T-cell (primary cell): ENCODE data around the gene EID1. TPM values are rescaled to one million over a fixed set of nuclear protein-coding genes. Genes with fewer than 3 reads are reported as not detected.

ENCODE experiments used
- ATAC-seq, 4 experiments: fragments of 200-7000 bp in 3 of 4; fragments of 150-1000 bp in 1 of 4; cut with Tn5 transposase; replicated peaks in 1 of 4; 1 replicate in 3 of 4; 2 replicates in 1 of 4; pipeline ENCODE4 v1.10.0; 2021; ENCODE audit warnings: moderate library complexity in 3 of 4, mild to moderate bottlenecking in 2 of 4, moderate number of reproducible peaks in 1 of 4
- CTCF ChIA-PET, 2 donors: fragments of 300-600 bp; sonication (Branson Sonifier 250); formaldehyde crosslinking; loops; one replicate each; lab custom pipeline; 2022; ENCODE audit warnings: antibody characterized with exemption in 2 of 2; lab: Charles Lee
- POLR2A ChIA-PET, 2 donors: fragments of 300-600 bp; sonication (Branson Sonifier 250); formaldehyde crosslinking; loops; one replicate each; lab custom pipeline; 2022; ENCODE audit warnings: antibody characterized with exemption in 2 of 2; lab: Charles Lee
- DNase-seq, 35 experiments: peaks; one replicate each; pipeline versions ENCODE4 v3.0.0 to v3.0.0-alpha.2; 2013 to 2023
- H3K27ac ChIP-seq: one replicate; pipeline ENCODE4 v1.5.1; 2013; ENCODE audit warnings: low read length
- H3K27me3 ChIP-seq, 2 experiments: replicated peaks in 1 of 2; 1 replicate in 1 of 2; 2 replicates in 1 of 2; pipeline versions ENCODE4 v1.6.1 to v1.7.0; 2013; ENCODE audit warnings: low read length in 1 of 2, mixed read lengths in 1 of 2; ENCODE audit not compliant: control insufficient read depth in 2 of 2, insufficient read depth in 2 of 2; ENCODE audit errors: extremely low read depth in 1 of 2
- H3K36me3 ChIP-seq, 2 donors: 1 replicate in 1 of 2; 2 replicates in 1 of 2; pipeline versions ENCODE4 v1.6.1 to v1.7.0; 2013; ENCODE audit warnings: low read length in 1 of 2; ENCODE audit not compliant: control insufficient read depth in 2 of 2, insufficient read depth in 1 of 2; ENCODE audit errors: extremely low read depth in 1 of 2
- H3K4me1 ChIP-seq, 2 experiments: 1 replicate in 1 of 2; 2 replicates in 1 of 2; pipeline versions ENCODE4 v1.6.1 to v1.7.0; 2013; ENCODE audit warnings: low read length in 2 of 2, mixed read lengths in 1 of 2; ENCODE audit not compliant: insufficient read depth in 2 of 2, control insufficient read depth in 1 of 2; ENCODE audit errors: extremely low read depth in 1 of 2
- H3K4me3 ChIP-seq, 2 donors: 1 replicate in 1 of 2; 2 replicates in 1 of 2; pipeline versions ENCODE4 v1.5.1 to v1.7.0; 2013; ENCODE audit warnings: mild to moderate bottlenecking in 2 of 2, low read length in 1 of 2, moderate library complexity in 1 of 2; ENCODE audit not compliant: control insufficient read depth in 1 of 2; ENCODE audit errors: extremely low read depth in 1 of 2
- H3K9me3 ChIP-seq: 2 replicates; pipeline ENCODE4 v1.7.0; 2013
- H3K27ac Mint-ChIP-seq, 2 donors: one replicate each; pipeline ENCODE4 v1.8.0; 2020 to 2021; ENCODE audit warnings: mild to moderate bottlenecking in 2 of 2, mixed read lengths in 2 of 2
- H3K27me3 Mint-ChIP-seq, 2 donors: one replicate each; pipeline ENCODE4 v1.8.0; 2021 to 2022; ENCODE audit warnings: mixed read lengths in 2 of 2
- H3K36me3 Mint-ChIP-seq: one replicate; pipeline ENCODE4 v1.8.0; 2021; ENCODE audit warnings: mixed read lengths
- H3K4me1 Mint-ChIP-seq, 3 donors: one replicate each; pipeline ENCODE4 v1.8.0; 2020 to 2022; ENCODE audit warnings: mixed read lengths in 3 of 3, mild to moderate bottlenecking in 1 of 3
- H3K4me3 Mint-ChIP-seq, 3 donors: one replicate each; pipeline ENCODE4 v1.8.0; 2020 to 2022; ENCODE audit warnings: mild to moderate bottlenecking in 3 of 3, mixed read lengths in 3 of 3, moderate library complexity in 3 of 3
- H3K9me3 Mint-ChIP-seq, 3 donors: one replicate each; pipeline ENCODE4 v1.8.0; 2020 to 2022; ENCODE audit warnings: mixed read lengths in 3 of 3
- WGBS: methylation state at CpG from one replicate; pipeline ENCODE4 v1.1.5; 2013; ENCODE audit warnings: missing lambda C conversion rate; ENCODE audit not compliant: insufficient coverage; 5-methylcytosine and 5-hydroxymethylcytosine counted together
- total RNA-seq, 35 experiments: library from RNA in 6 of 35; stranded (reverse) in 6 of 35; fragments of 120-200 nt in 1 of 35; gene quantifications; one replicate each; pipeline versions ENCODE4 v1.2.1 to v1.2.4 and lab custom pipeline; 2013 to 2026

EID1 gene
- total RNA-seq, 5 donors from 2014 or later (not counting 1 experiment from before 2014, with no cell fraction given), result 43.4 to 82.0 (median 74.4) TPM

- DNase-seq (no peak), ATAC-seq (no peak)
- Histone ChIP-seq H3K27me3 (peaks cover 0 to 8% of the 10 kb centered on the region in 2 experiments), H3K36me3 (no peaks in the 10 kb centered on the region), H3K4me3 (no peak overlapping the region), H3K4me1 (no peaks in the 10 kb centered on the region), H3K9me3 (no peaks in the 10 kb centered on the region), H3K27ac (no peak overlapping the region)
- Mint-ChIP-seq H3K4me1 (no peaks in the 10 kb centered on the region), H3K9me3 (peaks cover 0 to 4% (median 0%) of the 10 kb centered on the region in 3 donors), H3K27me3 (peaks cover 18 to 31% of the 10 kb centered on the region in 2 donors), H3K27ac (no peak overlapping the region), H3K36me3 (no peaks in the 10 kb centered on the region), H3K4me3 (no peak overlapping the region)
- WGBS, result no CpG with 5 or more reads among the region's 2 CpGs
- ChIA-PET CTCF (no interaction called here), POLR2A (no interaction called here)
Observed at GRCh38 chr15:48922046-48922445, 44.1 kb downstream of the EID1 start.

- Mint-ChIP-seq H3K9me3 (no peaks in the 10 kb centered on the region), H3K36me3 (no peaks in the 10 kb centered on the region), H3K4me3 (no peak overlapping the region), H3K27me3 (peaks cover 20 to 30% of the 10 kb centered on the region in 2 donors), H3K4me1 (no peaks in the 10 kb centered on the region), H3K27ac (no peak overlapping the region)
- Histone ChIP-seq H3K4me3 (no peak overlapping the region), H3K27ac (no peak overlapping the region), H3K36me3 (no peaks in the 10 kb centered on the region), H3K4me1 (no peaks in the 10 kb centered on the region), H3K27me3 (peaks cover 0 to 9% of the 10 kb centered on the region in 2 experiments), H3K9me3 (no peaks in the 10 kb centered on the region)
- no peak for DNase-seq
- WGBS, result no CpG with 5 or more reads among the region's 5 CpGs
- no peak for ATAC-seq
- ChIA-PET POLR2A (interaction anchor here in 1 of 2 donors (0.6 kb wide), 1 partner anchor 404 kb away, joined by 3 read pairs; no protein-coding TSS in a partner anchor), CTCF (interaction anchor here (0.5 to 0.6 kb wide), 2 partner anchors 62 to 1965 kb away, joined by 3 to 6 read pairs; no protein-coding TSS in a partner anchor)
Observed at GRCh38 chr15:48924528-48925393, 46.8 kb downstream of the EID1 start.

GRCh38 chr15:48925714-48926223 lies 47.8 kb downstream of the EID1 start:
- H3K4me3 Mint-ChIP-seq, result no peak overlapping the region
- H3K36me3 Mint-ChIP-seq, result no peaks in the 10 kb centered on the region
- CTCF ChIA-PET, result no interaction called here
- Histone ChIP-seq H3K4me3 (no peak overlapping the region), H3K36me3 (no peaks in the 10 kb centered on the region), H3K27me3 (peaks cover 0 to 7% of the 10 kb centered on the region in 2 experiments), H3K27ac (no peak overlapping the region), H3K9me3 (no peaks in the 10 kb centered on the region), H3K4me1 (no peaks in the 10 kb centered on the region)
- H3K27ac Mint-ChIP-seq, result no peak overlapping the region
- WGBS, result 62% methylated on average over 9 of the region's 9 CpGs
- H3K4me1 Mint-ChIP-seq, result no peaks in the 10 kb centered on the region
- DNase-seq, result no peak
- POLR2A ChIA-PET, result interaction anchor here in 1 of 2 donors (0.6 kb wide), 1 partner anchor 403 kb away, joined by 3 read pairs; no protein-coding TSS in a partner anchor
- ATAC-seq, result no peak
- no peaks in the 10 kb centered on the region for H3K9me3 Mint-ChIP-seq
- H3K27me3 Mint-ChIP-seq, result peaks cover 18 to 28% of the 10 kb centered on the region in 2 donors

GRCh38 chr15:48928877-48929538 lies 51.1 kb downstream of the EID1 start:
- H3K4me1 ChIP-seq, result no peaks in the 10 kb centered on the region
- Mint-ChIP-seq H3K27me3 (peaks cover 20 to 42% of the 10 kb centered on the region in 2 donors), H3K36me3 (no peaks in the 10 kb centered on the region), H3K4me1 (no peaks in the 10 kb centered on the region), H3K9me3 (no peaks in the 10 kb centered on the region), H3K4me3 (no peak overlapping the region), H3K27ac (no peak overlapping the region)
- H3K9me3 ChIP-seq, result no peaks in the 10 kb centered on the region
- ATAC-seq (no peak), DNase-seq (no peak)
- no peak overlapping the region for H3K27ac ChIP-seq
- no peak overlapping the region for H3K4me3 ChIP-seq
- no peaks in the 10 kb centered on the region for H3K36me3 ChIP-seq
- ChIA-PET POLR2A (no interaction called here), CTCF (no interaction called here)
- peaks cover 0 to 3% of the 10 kb centered on the region in 2 experiments for H3K27me3 ChIP-seq
- WGBS, result 68% methylated on average over 3 of the region's 6 CpGs

GRCh38 chr15:48929661-48930060 lies 51.7 kb downstream of the EID1 start:
- DNase-seq (no peak), ATAC-seq (no peak)
- Histone ChIP-seq H3K36me3 (no peaks in the 10 kb centered on the region), H3K27me3 (peaks cover 0 to 3% of the 10 kb centered on the region in 2 experiments), H3K27ac (no peak overlapping the region), H3K9me3 (no peaks in the 10 kb centered on the region), H3K4me3 (no peak overlapping the region), H3K4me1 (no peaks in the 10 kb centered on the region)
- Mint-ChIP-seq H3K4me3 (no peak overlapping the region), H3K36me3 (no peaks in the 10 kb centered on the region), H3K9me3 (no peaks in the 10 kb centered on the region), H3K4me1 (no peaks in the 10 kb centered on the region), H3K27me3 (peaks cover 22 to 42% of the 10 kb centered on the region in 2 donors), H3K27ac (no peak overlapping the region)
- CTCF ChIA-PET, result no interaction called here
- no CpG with 5 or more reads among the region's 3 CpGs for WGBS
- POLR2A ChIA-PET, result no interaction called here
